Measurements from ENCODE around the gene OR56A5. TPM values are rescaled to one million over a fixed set of nuclear protein-coding genes. Genes with fewer than 3 reads are reported as not detected.

OR56A5 gene
- total and polyA plus RNA-seq, 11 donors = not detected

- no peak for TF ChIP-seq CTCF (IDR thresholded peaks at IDR 0.05)
- no peak for TF ChIP-seq POLR2A (IDR thresholded peaks at IDR 0.05)
- peaks cover 0 to 19% (median 2%) of the 10 kb centered on the region in 12 donors for H3K9me3 ChIP-seq
- H3K27ac ChIP-seq = no peak overlapping the region
- intact Hi-C loops (cut with DNase I) = no loop called here
- WGBS, 4 donors = 89 to 92% (median 90%) methylated on average over 31 of the region's 31 CpGs
- no peaks in the 10 kb centered on the region for H3K36me3 ChIP-seq
- DNase-seq (no peak), ATAC-seq (no peak)
- no peaks in the 10 kb centered on the region for H3K4me1 ChIP-seq
- no peak overlapping the region for H3K4me3 ChIP-seq
- H3K27me3 ChIP-seq = no peaks in the 10 kb centered on the region
Observed at GRCh38 chr11:5929571-5930368, 38.5 kb downstream of the OR56A5 start.

- no peak for ATAC-seq
- Histone ChIP-seq H3K27ac (no peak overlapping the region), H3K27me3 (no peaks in the 10 kb centered on the region), H3K4me3 (no peak overlapping the region), H3K4me1 (no peaks in the 10 kb centered on the region), H3K9me3 (peaks cover 0 to 26% (median 2%) of the 10 kb centered on the region in 12 donors), H3K36me3 (no peaks in the 10 kb centered on the region)
- TF ChIP-seq CTCF (IDR thresholded peaks at IDR 0.05) (no peak), POLR2A (IDR thresholded peaks at IDR 0.05) (no peak)
- WGBS, 4 donors = 83 to 88% (median 85%) methylated on average over 15 of the region's 15 CpGs
- DNase-seq = no peak
- intact Hi-C loops (cut with DNase I) = no loop called here
Observed at GRCh38 chr11:5928811-5929210, 39.5 kb downstream of the OR56A5 start.

- WGBS, 4 donors = 94 to 96% (median 95%) methylated on average over 17 of the region's 17 CpGs
- intact Hi-C loops (cut with DNase I) = no loop called here
Observed at GRCh38 chr11:5928271-5928670, 40.0 kb downstream of the OR56A5 start.

GRCh38 chr11:5923794-5924193, 44.5 kb downstream of the OR56A5 start:
- Histone ChIP-seq H3K4me1 (no peaks in the 10 kb centered on the region), H3K27ac (no peak overlapping the region), H3K36me3 (no peaks in the 10 kb centered on the region), H3K27me3 (no peaks in the 10 kb centered on the region), H3K4me3 (no peak overlapping the region), H3K9me3 (peaks cover 0 to 25% (median 4%) of the 10 kb centered on the region in 12 donors)
- intact Hi-C loops (cut with DNase I) = no loop called here
- no peak for DNase-seq
- ATAC-seq = no peak
- TF ChIP-seq POLR2A (IDR thresholded peaks at IDR 0.05) (no peak), CTCF (IDR thresholded peaks at IDR 0.05) (no peak)

More at GRCh38 chr11:5928271-5928670, 40.0 kb downstream of the OR56A5 start:
- Histone ChIP-seq H3K27me3 (no peaks in the 10 kb centered on the region), H3K36me3 (no peaks in the 10 kb centered on the region), H3K4me3 (no peak overlapping the region), H3K9me3 (peaks cover 0 to 29% (median 2%) of the 10 kb centered on the region in 12 donors), H3K27ac (no peak overlapping the region), H3K4me1 (no peaks in the 10 kb centered on the region)
- ATAC-seq (no peak), DNase-seq (no peak)
- no peak for TF ChIP-seq POLR2A (IDR thresholded peaks at IDR 0.05)
- TF ChIP-seq CTCF (IDR thresholded peaks at IDR 0.05) = no peak
